WI38 (cell line): Measurements from ENCODE around the gene PIGP.

Source experiments
- H3K4me3 ChIP-seq: 2 replicates; pipeline ENCODE4 v1.5.1; 2011; ENCODE audit warnings: low read depth, mild to moderate bottlenecking, control low read depth, low read length
- CTCF ChIP-seq: IDR thresholded peaks from 2 replicates; pipeline ENCODE4 v1.5.1; 2012; ENCODE audit warnings: low read depth, mild to moderate bottlenecking, control low read depth, low read length

The PIGP gene

GRCh38 chr21:37065561-37066177 is 7.2 kb downstream of the PIGP start:
- no peak overlapping the region for H3K4me3 ChIP-seq

GRCh38 chr21:37064841-37065240 is 8.0 kb downstream of the PIGP start:
- H3K4me3 ChIP-seq = no peak overlapping the region

More at GRCh38 chr21:37065561-37066177, 7.2 kb downstream of the PIGP start:
- TF ChIP-seq CTCF = no peak

GRCh38 chr21:37063433-37063832 is 9.4 kb downstream of the PIGP start:
- H3K4me3 ChIP-seq = no peak overlapping the region
- no peak for TF ChIP-seq CTCF

More at GRCh38 chr21:37064841-37065240, 8.0 kb downstream of the PIGP start:
- TF ChIP-seq CTCF = no peak

GRCh38 chr21:37062593-37062935 is 10.3 kb downstream of the PIGP start:
- H3K4me3 ChIP-seq = no peak overlapping the region
- no peak for TF ChIP-seq CTCF

- H3K4me3 ChIP-seq = no peak overlapping the region
- no peak for TF ChIP-seq CTCF
Measured at GRCh38 chr21:37061926-37062592, 10.8 kb downstream of the PIGP start.

GRCh38 chr21:37060296-37060695 is 12.6 kb downstream of the PIGP start:
- no peak overlapping the region for H3K4me3 ChIP-seq
- TF ChIP-seq CTCF = no peak

- H3K4me3 ChIP-seq = no peak overlapping the region
Measured at GRCh38 chr21:37059181-37059580, 13.7 kb downstream of the PIGP start.

More at GRCh38 chr21:37059181-37059580, 13.7 kb downstream of the PIGP start:
- no peak for TF ChIP-seq CTCF
